ENCODE results near the gene EXOC4.
"Not testable (repeated sequence)": the region's sequence is repeated elsewhere in the genome, so short reads cannot be mapped to it uniquely, and the experiment has no call there.

The EXOC4 gene

DNA sequence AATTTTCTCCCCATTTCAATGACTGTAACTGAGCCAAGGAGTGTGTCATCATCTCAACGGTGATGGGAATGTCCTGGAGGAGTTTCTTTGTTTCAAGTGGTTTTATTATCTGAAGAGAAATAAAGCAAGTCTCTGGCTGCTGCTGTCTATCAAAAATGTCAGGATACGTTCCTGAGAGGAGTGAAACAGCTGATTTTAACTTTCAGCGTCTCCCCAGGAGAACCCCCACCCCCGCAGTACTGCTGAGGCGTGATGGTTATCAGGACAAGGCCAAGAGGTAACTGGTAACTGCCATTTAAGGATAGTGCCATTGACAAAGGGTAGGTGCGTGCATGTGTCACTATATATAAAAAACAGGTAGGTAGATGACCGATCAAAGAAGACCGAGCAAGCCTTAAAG, 803.9 kb downstream of the EXOC4 start:
- DNase-seq (ENCODE audit: low read depth in 4 of 4, low spot score in 1 of 4): no peak

DNA sequence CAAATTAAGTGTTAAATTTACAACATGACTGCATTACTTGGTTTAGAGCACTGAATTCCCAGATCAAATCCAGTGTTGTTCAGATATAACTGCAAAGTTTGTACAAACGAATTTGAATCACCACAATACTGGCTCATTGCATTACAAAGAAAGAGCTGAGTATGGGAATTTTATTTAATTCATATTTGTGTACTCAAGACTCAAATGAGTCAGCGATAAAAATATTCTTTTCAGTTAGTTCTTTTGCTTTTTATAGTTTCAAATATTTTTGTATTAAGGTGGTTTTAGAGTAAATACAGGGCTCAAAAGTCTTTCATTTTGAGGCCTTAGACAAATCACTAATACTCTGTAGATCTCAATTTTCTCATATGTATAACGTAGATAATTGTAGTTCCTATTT, 805.6 kb downstream of the EXOC4 start:
- no peak for DNase-seq (ENCODE audit: low read depth in 4 of 4, low spot score in 1 of 4)

DNA sequence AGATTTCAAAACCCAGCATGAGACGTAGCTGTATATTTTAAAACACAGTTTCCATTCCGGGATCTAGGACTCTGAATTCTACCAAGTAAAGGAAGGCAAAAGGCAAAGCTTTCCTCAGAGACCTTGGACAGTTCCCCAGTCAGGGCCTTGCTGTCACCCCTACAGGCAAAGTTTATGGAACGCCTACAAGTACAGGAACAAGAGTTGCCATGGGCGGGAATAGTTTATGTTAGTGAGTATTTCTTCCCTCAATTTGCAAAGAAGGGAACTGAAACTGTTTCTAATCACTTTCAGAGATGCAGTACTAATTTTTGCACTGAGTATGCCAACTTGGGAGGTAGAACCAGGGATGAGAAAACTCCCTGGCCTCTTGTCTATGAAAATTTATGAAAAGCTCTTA, 806.1 kb downstream of the EXOC4 start:
- DNase-seq (ENCODE audit: low read depth in 4 of 4, low spot score in 1 of 4): no peak

DNA sequence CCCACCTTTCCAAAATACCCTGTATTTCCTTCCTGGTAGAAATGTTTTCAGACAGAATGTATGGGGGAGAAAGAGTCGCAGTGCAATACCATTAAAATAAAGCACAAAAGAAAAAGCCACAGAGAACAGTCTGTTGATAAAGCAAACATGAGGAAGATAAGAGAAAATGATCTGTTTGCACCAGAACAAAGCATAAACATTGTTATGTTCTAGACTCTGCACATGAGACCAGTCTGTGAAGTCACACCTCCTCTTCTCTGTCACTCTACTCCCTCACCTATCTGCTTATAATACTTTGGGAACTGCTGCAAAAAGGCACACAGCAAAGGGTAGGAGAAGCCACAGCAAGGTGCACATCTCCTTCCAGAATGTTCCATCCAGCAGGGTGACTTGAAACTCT, 807.0 kb downstream of the EXOC4 start:
- DNase-seq (ENCODE audit: low read depth in 4 of 4, low spot score in 1 of 4): no peak

DNA sequence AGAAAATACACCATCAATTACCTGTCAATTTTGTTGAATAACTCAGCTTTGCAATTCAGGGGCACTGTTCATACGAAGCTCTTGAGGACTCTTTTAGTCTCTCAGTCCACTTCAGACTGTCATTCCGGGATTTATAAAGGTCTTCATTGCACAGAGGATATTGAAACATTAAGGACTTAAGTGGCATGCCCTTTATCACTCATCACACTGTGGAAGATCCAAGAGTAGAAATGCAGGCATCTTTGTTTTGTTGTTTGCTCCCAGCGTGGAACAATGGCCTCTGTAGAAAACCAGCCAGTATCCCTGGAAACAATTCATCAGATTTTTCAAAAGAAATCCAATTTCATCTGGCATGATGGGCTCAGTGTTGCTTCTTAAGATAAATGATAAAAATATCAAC, 808.0 kb downstream of the EXOC4 start:
- DNase-seq (ENCODE audit: low read depth in 4 of 4, low spot score in 1 of 4): no peak

DNA sequence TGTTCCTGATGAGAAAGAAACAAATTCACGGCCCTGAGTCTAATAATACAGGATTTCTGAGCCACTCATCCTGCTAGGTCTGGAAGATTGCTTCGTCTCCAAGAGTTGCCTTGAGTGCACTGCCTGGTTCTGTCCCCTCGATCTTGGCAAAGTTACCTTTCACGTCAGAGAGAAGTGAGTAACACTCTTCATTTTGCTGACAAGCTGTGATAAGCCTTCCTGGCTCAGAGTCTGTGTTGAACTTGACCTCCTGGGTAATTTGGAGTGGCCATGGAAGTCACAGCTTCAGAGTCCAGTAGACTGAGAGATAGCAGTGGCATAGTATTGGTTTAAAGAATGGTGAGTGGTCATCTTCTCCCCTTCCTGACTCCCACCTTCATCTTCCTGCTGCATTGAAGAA, 809.6 kb downstream of the EXOC4 start:
- no peak for DNase-seq (ENCODE audit: low read depth in 4 of 4, low spot score in 1 of 4)

DNA sequence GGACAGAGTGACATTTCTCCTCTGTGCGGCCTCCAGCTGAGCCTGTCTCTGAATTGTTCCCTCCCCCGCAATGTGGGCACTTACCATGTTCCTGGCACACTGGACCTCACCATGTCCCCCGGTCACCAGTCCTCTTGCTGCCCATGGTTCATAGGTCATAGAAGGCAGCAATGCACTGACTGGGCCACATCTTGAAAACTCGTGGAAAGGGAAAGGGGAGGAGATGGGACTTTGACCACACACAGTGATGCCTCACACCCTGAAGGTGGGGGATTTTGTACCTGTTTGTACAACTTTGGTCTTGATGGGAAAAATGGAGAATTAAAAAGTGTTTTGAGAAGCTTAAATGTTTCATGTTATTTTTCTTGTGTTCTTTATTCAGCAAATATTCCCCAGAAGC, 812.5 kb downstream of the EXOC4 start:
- DNase-seq (ENCODE audit: low read depth in 4 of 4, low spot score in 1 of 4): no peak

DNA sequence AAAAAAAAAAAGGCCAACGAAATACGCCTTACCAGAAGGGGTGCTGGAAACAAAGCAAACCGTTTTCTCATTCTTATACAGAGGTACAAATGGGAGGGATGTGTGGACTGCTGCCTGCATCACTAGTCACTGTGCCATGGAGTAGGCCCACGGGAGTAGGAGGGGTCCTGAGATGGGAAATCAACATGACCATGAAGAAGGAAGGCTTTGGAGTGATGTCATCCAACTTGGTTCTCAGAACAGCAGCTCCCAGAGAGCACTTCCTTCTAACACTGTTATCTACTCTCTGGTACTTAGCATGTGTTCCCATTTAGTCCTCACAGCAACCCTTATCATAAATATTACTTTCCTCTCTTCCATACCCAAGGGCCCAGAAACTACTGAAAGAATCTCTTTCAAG, 814.3 kb downstream of the EXOC4 start:
- DNase-seq (ENCODE audit: low read depth in 4 of 4, low spot score in 1 of 4): no peak

DNA sequence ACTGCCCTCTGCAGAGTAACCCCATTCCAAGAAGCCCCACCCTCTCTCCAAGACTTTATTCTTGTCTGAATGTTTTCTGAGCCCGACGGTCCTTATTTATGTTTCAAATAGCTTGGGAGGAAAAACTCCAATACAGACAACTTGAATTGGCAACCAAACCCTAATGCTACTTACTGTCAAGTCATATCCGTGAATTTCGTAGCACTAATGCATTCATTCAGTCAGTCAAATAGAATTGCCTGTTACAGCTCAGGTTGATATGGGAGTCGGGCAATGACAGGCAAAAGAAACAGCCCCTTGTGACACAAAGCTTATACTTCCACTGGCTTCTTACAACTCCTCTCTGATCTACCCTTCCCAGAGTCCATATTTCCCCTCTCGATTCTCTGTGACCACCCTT, 815.8 kb downstream of the EXOC4 start:
- DNase-seq (ENCODE audit: low read depth in 4 of 4, low spot score in 1 of 4): no peak

DNA sequence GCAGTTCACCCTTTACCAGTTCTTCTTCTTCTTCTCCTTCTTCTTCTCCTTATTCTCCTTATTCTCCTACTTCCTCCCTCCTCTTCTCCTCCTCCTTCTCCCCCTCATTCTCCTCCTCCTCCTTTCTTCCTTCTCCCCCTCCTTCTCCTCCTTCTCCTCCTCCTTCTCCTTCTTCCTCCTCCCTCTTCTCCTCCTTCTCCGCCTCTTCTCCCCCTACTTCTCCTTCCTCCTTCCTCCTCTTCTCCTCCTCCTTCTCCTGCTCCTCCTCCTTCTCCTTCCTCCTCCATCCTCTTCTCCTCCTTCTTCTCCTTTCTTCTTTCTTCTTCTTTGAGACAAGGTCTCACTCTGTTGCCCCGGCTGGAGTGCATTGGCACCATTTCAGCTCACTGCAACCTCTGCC, 816.3 kb downstream of the EXOC4 start:
- no peak for DNase-seq (ENCODE audit: low read depth in 4 of 4, low spot score in 1 of 4)

DNA sequence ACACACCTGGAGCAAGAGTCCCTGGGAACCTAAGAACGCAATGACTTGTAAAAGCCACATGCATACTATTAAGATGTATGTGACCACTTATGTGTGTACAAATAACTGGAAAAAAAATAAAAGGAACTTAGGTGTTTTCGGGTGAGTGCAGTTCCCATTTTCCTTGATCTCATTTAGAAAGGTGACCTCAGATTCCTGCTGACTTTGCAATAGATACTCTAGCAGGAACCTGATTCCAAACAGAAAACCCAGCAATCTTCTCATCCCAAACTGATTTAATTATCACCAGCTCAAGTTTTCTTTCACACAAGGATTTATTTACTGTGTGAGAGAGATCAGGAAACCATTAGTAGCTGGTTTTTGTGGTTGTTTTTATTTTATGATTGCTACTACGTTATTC, 817.8 kb downstream of the EXOC4 start:
- no peak for DNase-seq (ENCODE audit: low read depth in 4 of 4, low spot score in 1 of 4)

DNA sequence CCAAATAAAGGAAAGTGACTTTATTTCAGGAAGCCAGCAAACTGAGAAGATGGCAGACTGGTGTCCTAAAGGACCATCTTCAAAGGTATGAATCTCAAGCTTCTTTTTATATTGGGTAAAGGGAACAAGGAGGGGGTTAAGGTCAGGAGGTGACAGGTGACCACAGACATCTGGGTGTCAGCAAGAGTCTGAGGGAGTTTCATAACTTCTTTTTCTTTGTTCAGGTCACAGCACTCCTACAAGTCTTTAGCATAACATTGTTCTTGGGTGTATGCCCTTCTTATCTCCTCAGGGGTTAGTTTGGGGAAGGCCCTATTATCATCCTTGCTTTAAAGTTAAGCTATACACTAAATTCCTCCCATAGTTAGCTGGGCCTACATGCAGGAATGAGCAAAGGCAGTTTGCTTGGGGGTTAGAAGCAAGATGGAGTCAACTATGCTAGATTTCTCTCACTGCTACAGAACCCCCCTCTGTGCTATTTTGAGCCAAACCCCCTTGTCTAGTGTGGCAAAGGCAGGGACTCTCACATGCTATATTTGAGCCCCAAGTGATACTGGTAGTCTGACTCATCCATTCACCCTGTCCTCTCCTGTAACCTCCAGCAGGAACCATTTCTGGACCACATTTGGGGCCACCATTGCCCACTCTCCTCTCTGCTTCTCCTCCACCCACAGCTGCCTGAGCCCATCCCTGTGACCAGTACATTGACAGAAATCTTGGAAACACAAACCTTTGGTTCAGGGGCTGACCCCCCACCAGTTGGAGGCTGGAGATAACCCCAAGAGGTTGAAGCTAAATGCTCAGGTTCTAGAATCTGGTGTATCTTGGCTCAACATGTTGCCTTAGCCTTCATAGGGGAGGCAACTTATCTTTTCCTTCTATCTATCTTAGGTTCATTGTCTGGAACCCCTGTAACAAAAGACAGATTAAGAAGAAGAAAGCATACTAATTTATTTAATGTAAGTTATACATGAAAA, 818.8 kb downstream of the EXOC4 start:
- DNase-seq (ENCODE audit: low read depth in 4 of 4, low spot score in 1 of 4): no peak

DNA sequence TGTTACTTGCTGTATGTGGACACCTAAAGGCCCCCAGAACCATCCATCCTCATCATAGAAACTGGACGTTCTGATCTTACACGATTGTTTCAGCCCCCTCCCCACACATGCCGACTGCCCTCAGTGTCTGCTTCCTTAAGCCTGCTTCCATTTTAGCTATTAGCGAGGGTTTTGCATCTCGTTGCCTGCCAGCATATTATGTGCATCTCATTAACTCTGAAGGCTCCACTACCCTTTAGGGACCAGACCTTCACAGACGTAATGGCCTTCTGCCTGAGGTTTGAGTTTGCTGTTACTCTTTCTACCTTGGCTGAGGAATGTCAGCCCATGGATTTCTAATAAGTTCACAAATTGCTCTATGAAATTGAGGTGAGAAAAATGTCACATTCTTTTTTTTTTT, 820.4 kb downstream of the EXOC4 start:
- no peak for DNase-seq (ENCODE audit: low read depth in 4 of 4, low spot score in 1 of 4)

DNA sequence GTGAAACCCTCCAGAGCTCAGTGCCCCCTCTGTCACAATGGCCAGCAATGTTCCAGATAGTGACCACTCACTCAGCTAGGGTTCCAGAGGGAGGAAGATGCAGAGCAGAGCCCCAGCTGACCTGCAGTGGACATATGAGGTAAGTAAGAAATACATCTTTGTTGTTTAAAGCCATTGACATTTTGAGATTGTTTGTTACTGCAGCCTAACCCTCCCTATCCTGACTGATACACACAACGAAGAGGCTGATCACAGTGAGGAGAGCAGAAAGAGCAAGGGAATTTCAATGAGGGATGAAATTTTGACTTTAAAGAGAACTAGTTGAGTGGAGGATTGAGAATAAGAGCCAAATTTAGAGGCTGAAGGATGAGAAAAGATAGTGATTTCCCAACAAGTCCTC, 822.9 kb downstream of the EXOC4 start:
- no peak for DNase-seq (ENCODE audit: low read depth in 4 of 4, low spot score in 1 of 4)

DNA sequence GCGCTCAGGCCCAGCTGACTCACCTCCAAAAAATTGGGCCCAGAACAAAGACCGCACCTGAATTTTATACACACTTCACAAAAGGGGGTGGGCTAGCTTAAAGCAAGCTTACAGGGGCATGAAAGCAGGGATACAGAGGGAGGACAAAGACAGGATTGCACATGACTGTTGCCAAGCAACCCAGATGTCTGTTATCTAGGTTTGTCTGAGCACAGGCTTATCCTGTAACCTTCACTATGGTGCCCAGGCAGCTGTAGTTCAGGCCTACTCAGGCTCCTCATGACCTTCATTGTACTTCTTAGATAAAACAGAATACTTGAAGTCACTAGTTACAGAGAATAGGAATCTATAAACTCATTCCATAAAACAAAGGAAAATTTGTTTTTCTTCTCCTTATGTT, 824.7 kb downstream of the EXOC4 start:
- DNase-seq (ENCODE audit: low read depth in 4 of 4, low spot score in 1 of 4): not testable (repeated sequence)

DNA sequence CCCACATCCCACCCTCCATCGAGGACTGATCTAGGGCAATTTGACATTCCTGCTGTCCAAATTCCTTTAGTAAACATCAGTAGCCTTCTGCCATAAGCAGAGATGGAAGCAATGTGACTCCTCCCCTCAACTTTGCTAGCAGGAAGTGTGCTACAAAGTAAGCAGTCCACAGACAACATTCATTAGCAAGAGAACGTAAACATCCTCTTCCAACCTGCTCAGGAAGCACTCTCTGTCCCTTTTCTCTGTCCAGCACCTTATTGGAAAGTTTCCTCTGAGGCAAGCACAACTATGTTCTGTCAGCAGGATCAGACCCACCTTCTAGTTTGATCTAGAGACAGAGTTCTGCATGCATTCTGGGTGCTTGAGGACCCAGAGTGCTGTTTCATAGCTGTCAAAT, 826.1 kb downstream of the EXOC4 start:
- DNase-seq (ENCODE audit: low read depth in 4 of 4, low spot score in 1 of 4): no peak

DNA sequence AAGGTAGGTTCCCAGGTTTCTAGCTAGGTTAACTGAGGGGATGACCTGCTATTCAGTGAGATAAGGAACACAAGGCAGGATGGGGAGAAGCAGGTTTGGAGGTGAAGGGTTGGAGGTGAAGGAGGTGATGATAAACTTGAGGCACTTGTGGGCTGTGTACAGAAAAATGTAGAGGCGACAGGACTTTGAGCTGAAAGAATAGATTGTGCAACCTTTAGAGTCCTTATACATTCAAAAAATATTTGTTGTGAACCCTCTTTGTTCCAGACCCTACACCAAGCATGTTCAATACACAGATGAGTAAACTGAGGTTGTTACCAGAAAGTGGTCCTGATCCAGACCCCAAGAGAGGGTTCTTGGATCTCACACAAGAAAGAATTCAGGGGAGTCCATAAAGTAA, 828.8 kb downstream of the EXOC4 start:
- no peak for DNase-seq (ENCODE audit: low read depth in 4 of 4, low spot score in 1 of 4)

DNA sequence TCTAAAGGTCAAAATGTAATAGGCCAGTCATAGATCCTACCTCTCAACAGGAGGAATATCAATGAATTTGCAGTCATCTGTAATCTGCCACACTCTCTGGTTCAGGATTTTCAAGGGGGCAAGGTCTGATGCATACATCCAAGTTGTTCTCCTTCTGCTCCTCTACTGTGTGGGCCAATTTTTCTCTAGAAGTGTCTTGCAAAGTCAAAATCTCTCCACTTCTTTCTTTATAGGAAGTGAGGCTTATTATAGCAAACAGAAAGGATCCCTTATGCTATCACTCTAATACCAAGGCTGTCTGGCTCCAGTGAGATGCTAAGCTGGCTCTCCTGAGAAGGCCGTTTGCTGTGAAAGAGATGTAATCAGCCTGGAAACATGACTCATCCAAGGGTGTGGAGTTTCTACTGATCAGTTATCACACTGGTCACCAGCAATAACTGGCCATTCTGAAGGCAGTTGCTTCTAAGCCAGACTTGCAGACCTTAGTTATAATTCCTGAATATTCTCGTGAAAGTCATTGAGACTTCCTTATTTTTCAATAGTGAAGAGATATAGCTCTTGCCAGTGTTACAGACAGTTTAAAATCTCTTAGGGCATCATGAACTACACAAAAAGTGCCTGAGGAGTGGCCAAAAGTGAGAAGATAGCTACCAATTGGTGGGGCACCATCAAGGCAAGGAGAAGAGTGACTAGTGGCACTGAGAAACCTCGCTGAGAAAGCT, 831.0 kb downstream of the EXOC4 start:
- no peak for DNase-seq (ENCODE audit: low read depth in 4 of 4, low spot score in 1 of 4)

DNA sequence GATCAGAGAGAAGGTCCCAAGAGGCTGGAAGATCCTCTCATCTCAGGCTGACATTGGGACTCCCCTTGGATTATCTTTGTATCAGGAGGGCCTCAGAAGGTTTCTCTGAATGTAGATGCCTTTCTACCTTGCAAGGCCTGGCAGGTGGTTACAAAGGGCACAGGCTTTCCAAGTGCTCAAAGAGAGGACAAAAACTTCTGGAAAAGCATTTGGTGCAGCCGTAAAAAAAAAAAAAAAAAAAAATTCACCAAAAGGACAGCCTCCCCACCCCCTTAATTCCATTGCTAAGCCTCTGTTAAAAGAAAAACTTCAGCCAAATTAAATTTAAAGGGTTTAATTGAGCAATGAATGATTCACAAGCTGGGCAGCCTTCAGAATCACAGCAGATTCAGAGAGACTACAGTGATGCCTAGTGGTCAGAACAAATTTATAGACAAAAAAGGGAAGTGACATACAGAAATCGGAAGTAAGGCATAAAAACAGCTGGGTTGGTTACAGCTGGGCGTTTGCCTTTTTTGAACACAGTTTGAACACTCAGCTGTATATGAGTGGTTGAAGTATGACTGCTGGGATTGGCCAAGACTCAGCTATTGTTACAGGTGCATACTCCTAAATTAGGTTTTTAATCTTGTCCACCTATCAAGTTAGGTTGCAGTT, 831.7 kb downstream of the EXOC4 start:
- no peak for DNase-seq (ENCODE audit: low read depth in 4 of 4, low spot score in 1 of 4)

DNA sequence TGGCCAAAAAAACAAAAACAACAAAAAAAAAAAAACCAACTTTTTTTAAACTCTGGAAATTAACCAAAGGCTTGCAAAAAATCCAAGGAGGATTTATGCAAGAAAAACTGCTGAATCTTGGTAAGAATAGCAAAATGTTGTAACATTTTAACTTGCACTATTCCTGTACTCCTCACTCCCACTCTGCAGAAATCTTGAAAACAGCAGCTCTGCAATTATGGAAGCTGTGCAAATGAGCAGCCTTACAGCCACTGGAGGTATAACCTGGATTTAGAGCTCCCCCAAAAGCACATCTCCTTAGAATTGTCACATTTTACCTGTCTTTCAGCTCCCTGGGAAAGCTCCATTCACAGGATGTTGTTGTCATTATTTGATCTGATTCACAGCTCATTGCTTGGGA, 832.4 kb downstream of the EXOC4 start:
- DNase-seq (ENCODE audit: low read depth in 4 of 4, low spot score in 1 of 4): no peak

DNA sequence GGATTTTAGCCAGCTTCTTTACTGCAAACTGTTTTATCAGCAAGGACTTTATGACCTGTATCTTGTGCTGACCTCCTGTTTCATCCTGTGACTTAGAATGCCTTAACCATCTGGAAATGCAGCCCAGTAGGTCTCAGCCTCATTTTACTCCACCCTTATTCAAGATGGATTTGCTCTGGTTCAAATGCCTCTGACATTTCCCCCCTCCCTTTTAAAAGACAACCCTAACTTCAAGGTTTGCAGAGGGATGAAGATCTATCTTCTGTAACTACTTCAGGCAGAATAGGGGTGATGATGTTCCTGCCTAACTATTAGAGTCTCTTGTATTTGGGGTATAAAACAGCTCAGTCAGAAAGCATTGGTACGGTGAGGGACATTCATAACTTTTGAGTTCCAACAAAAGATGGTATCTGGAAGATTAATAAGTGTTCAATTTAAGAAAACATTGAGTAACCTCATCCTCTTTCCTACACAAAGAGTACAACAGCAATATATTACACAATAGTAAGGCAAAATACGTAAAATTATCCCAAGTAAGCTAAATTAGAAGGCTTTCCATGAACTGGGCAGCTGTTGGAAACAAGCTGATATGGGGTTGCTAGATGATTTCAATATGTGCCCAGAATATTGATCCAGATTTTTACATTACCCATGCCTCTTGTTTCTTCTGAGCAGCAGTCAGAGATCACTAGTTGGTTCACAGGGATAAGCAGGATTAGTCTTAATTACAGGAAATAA, 834.3 kb downstream of the EXOC4 start:
- DNase-seq (ENCODE audit: low read depth in 4 of 4, low spot score in 1 of 4): no peak

All from stimulated activated CD4-positive, alpha-beta T cell treated with anti-CD3 and anti-CD28 coated beads, Interleukin-1b, Interleukin-23, amount 100 ng/mL, for 24 hours (primary cell).